GM18505 (cell line): ENCODE data around the gene SMURF2.

Experiments
- ATAC-seq: cut with Tn5 transposase; IDR thresholded peaks from one replicate; pipeline ENCODE4 v1.9.1; 2021; ENCODE audit not compliant: unreplicated experiment
- POLR2A ChIP-seq: IDR thresholded peaks from 4 replicates; pipeline ENCODE4 v1.6.1; 2011; ENCODE audit warnings: borderline replicate concordance; ENCODE audit not compliant: insufficient read depth, insufficient read length; ENCODE audit errors: extremely low read depth

The SMURF2 gene

DNA sequence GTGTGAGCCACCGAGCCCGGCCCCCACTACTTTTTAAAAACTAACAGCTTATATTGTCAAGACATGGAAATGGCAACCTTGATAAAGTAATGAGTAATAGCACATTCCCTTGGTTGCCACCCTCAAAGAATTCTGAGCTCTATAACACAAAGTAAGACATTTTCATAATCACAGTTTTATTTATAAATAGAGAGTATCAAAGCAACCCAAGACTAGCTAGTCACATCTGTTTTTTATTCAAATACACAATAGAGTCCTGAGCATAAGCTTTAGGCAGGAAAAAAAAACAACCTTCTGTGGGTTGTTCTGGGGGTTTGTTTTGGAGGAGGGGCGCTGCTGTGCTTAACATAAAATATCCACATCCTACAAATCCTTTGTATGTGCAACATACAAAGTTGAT, 86.7 kb downstream of the SMURF2 start:
- no peak for ATAC-seq
- no peak for TF ChIP-seq POLR2A

DNA sequence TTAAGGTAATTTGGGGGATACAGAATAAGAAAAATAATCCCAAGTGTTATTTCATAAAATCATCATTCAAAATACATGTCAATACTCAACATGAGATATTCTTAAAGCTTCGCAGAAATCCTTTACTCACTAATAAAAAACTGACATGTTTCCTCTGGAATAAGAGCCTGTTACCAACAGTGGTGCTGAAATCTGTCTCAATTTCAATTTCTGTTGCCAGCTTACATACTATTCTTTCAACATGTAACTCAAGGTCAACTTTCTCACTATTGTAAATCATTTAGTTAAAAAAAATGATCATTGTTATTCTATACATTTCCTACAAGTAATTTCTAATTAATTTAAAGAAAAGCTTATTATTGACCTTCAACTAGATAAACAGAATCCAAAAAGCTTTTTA, 87.5 kb downstream of the SMURF2 start:
- ATAC-seq, result no peak
- TF ChIP-seq POLR2A, result no peak

DNA sequence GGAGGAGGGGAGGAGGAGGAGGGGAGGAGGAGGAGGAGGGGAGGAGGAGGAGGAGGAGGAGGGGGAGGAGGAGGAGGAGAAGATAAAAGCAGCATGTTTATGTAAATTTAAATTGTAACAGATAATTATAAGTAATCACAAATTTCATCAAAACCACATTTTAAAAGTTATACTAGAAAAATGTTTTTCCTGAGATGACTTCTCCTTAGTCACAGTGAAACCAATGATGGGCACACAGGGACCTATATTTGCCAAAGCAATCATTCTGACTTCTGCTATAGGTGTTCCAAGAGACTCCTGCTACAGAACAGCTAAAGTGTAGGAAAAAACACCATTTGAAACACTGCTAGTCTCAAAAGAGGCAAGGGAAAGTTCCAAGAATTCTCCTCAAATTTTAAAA, 88.9 kb downstream of the SMURF2 start:
- no peak for TF ChIP-seq POLR2A

DNA sequence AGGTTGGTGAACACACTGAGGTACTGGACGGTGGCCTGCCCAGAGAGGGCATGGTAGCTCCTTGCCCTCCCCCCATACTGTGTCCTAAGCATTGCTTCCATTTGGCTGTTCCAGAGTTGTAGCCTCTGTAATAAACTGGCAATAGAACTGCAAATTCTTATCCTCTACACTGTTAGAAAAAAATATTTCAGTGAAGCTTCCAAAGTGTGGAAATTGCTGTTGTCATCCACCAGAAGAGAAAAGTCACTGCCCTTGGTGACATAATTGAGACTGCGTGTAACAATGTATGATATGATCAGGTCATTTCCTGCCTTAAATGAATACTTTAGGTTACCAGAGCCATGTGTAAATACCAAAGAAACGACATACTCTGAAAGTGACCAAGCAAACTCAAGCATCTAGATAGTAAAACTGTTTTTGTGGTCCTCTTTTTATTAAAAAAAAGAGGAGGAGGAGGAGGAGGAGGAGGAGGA, 89.4 kb downstream of the SMURF2 start:
- no peak for ATAC-seq

More for the DNA sequence above, 88.9 kb downstream of the SMURF2 start:
- ATAC-seq, result no peak

DNA sequence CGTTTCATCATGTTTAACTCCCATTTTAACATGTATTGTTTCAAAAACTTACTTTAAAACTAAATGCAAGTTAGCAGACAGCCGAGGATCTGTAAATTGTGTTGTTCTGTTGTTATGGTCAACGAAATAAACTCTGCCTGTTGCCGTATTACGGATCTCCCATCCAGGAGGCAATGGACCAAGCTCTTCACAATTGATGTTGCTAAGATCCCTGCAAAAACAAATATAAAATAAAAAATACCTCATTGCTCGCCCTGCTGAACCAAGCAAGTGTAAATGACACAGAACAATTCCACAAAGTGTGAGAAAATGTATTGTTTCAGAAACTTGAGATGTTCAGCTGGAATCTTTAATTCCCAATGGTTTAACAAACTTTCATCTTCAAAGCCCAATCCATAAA, 90.4 kb downstream of the SMURF2 start:
- no peak for ATAC-seq
- no peak for TF ChIP-seq POLR2A

More for the DNA sequence above, 89.4 kb downstream of the SMURF2 start:
- no peak for TF ChIP-seq POLR2A

DNA sequence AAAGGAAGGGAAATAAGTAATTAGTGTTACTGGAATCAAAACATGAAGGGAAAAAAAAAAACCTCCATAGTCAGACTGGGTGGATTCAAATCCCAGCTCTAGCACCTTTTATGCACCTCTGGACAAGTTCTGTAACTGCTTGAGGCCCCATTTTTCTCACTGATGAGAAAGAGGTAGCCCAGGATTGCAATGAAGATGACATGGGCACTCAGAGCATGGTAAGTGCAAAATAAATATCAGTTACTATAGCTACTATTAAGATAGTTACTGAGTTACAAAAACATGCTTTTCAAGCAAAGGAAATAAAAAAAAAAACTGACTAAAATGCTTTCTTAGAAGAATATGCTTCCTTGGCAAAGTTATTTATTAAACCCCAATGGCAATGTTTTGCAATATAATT, 96.5 kb downstream of the SMURF2 start:
- no peak for ATAC-seq

DNA sequence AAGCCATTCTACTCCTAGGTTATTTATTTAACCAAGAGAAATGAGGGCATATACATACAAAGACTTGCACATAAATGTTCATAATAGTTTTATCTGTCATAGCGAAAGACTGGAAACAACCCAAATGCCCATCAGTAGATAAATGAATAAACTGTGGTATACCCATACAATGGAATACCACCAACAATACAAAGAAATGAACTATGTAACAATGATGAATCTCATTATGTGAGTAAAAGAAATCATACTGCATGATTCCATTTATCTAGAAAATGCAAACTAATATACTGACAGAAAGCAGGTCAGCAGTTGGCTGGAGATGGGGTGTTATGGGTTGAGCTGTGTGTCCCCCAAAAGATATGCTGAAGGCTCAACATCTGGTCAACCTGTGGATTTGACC, 98.0 kb downstream of the SMURF2 start:
- no peak for TF ChIP-seq POLR2A
- no peak for ATAC-seq

More for the DNA sequence above, 96.5 kb downstream of the SMURF2 start:
- no peak for TF ChIP-seq POLR2A

DNA sequence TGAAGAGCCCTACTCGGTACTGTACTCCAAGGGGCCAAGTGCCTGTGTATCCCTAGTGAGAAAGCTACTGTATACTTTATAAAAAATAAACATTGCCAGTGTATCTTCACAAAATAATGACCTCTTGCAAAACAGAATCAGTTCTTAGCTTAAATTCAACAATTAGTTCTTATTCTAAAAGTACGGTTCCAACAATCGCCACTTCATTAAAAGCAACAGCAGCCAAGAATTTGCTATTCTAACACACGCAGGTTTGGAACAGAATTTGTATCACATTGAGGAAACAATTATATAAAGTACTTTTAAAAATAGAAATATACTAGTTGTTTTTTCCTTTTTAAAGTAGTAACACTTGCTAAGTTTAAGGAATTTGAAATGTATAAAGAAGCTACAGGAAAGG, 106.8 kb downstream of the SMURF2 start:
- ATAC-seq, result no peak
- no peak for TF ChIP-seq POLR2A

DNA sequence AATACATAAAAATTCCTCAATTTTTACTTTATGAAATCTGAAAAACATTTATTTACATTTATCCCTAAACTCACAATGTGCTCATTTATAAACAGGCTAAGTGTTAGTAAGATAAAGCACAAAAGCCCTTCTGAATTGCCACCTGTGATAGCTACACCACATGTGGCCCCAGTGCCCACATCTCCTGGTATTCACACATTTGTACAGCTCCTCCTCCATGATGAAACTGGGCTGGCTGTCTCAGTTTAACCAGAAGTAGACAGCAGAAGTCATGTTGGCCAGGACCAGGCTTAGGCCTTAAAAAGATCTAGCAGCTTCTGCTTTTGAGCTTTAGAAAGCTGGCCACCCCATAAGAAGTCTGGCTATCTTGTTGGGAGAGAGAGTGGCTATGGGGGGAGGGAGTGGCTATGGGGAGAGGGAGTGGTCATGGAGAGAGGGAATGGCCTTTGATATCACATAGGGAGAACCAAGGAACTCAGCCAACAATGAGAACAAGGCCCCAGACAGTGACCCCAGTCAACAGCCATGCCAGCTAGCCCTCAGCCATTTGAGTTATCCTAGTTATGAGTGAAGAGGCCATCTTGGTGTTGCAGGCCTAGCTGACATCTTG, 108.0 kb downstream of the SMURF2 start:
- no peak for ATAC-seq
- no peak for TF ChIP-seq POLR2A

DNA sequence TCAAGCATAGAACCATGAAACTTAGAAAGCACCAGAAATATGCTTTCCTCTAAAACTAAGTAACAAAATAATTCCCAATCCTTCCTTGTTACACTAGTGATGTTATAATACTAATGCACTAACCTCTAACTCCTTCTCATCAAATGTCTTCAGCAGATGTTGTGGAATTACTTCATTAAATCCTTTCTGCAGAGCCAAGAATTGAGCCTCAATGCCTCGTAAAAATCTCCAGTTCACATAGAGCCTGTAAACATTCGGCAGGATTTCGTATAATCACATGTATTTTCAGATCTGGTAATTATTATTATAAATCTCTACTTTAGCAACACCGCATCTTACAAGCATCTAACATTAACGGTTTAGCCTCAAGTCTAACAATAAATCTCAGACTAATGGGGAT, 110.6 kb downstream of the SMURF2 start:
- TF ChIP-seq POLR2A, result no peak
- ATAC-seq, result no peak

DNA sequence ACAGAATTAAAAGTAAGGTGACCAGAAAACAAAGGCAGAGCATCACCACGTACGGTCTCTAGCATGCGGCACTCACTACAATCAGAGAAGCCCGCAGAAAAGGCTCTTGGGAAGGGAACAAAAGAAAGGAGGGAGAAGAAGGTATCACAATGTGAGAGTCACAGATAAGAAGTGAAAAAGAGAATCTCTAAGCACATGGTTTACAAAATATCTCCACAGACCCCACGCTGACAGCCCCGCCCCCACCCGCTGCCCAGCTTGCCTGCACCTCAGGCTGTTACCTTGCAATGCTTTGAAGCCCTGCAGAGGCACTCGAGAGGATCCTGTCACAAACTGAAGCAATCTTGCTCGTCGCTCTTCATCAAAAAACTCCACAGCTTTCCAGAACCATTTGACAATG, 114.8 kb downstream of the SMURF2 start:
- ATAC-seq, result no peak
- no peak for TF ChIP-seq POLR2A

DNA sequence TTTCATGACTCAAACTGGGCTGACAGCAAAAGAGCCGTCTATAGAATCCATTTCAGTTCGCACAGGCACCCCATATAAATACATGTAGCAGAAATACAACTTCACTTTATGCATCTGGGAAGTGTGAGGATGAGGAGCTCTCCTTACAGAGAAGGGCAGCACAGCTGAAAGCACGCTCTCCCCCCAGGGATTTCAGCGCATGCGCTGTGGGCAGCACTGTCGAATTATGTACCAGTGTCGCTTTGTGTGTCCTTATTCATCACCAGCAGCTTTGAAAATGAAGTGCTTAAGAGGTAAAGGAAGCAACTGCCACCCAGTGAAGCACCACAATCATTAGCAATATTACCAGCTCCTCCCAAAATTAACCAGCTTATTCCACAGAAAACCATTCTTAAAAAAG, 115.4 kb downstream of the SMURF2 start:
- ATAC-seq, result no peak
- no peak for TF ChIP-seq POLR2A

DNA sequence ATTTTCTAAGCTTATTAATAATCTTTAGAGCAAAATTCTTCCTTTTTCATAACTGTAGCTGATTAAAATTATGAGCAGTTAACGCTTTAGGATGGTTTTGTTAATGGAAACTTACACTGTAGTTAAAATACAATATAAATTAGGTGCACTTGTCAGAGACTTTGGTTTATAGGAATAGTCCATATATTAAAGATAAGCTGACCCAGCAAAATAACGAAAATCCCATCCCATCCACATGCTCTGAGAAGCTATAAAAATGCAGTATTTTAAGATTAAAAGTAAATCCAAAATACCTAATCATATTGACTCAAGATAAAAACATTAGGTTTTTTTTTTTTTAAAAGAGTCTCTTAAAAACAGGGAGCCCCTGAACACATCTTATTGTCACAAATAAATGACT, 117.4 kb downstream of the SMURF2 start:
- ATAC-seq, result no peak
- TF ChIP-seq POLR2A, result no peak

DNA sequence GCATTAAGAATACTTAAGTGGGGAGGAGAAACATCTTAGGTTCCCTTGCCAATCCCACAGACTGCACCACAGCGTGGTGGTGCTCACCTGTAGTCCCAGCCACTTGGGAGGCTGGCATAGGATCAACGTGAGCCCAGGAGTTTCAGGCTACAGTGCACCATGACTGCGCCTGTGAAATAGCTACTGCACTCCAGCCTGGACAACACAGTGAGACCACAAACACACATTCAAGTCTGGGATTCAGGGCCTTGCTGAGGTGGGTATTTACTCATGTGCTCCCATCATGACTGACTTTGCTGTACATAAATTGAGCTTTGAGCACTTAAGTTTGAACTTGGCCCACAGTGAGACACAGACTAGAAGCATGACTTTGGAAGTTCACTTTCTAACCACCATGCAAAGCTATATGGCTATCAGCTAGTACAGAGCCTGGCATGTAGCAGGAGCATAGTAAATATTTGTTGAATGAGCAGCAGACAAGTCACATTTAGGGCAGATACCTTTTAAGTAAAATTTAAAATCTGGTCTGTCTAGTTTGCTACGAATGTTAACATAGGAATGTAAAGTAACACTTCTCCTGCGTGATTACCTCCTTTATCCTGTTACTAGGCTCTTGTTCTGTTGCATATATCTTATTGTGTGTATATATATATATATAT, 121.9 kb downstream of the SMURF2 start:
- no peak for ATAC-seq
- TF ChIP-seq POLR2A, result no peak
